HG02981 (cell line): ENCODE data around the gene CBX8.

ENCODE experiments used
- ATAC-seq: cut with Tn5 transposase; IDR thresholded peaks from one replicate; pipeline ENCODE4 v1.9.1; 2021; ENCODE audit warnings: mild to moderate bottlenecking, moderate library complexity; ENCODE audit not compliant: unreplicated experiment

The CBX8 gene

DNA sequence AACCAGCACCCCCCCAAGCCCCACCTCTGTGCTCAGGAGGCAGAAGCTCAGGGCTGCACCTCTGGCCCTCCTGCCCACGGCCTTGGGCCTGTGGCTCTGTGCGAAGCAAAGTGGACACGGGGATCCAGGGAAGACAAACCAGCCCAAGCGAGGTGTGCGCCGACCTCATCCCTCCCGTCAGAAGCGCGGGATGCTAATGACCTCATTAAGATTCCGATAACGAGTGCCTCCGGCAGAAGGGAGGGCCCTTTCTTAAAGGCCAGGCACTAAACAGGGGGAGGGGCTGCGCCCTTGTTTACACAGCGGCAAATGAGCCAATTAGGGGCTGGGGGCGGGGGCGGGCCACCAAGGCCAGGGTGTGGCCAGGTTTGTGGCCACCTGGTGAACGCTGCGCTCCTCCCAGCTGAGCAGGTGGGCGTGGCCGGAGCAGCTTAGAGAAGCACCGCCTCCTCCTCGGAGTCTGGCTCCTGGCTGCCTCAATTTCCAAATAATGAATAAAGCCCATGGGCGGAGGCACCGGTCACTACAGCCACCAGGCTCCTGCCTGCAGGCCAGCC is 39.2 kb upstream of the CBX8 start:
- ATAC-seq: no peak

GRCh38 chr17:79835470-79835899 is 38.6 kb upstream of the CBX8 start:
- ATAC-seq: no peak

GRCh38 chr17:79834565-79835469 is 37.9 kb upstream of the CBX8 start:
- no peak for ATAC-seq

GRCh38 chr17:79833744-79834564 is 37.1 kb upstream of the CBX8 start:
- no peak for ATAC-seq

- ATAC-seq: no peak
Measured at GRCh38 chr17:79833110-79833450, 36.2 kb upstream of the CBX8 start.

- no peak for ATAC-seq
Measured at GRCh38 chr17:79832218-79833109, 35.6 kb upstream of the CBX8 start.

- no peak for ATAC-seq
Measured at GRCh38 chr17:79831265-79832217, 34.7 kb upstream of the CBX8 start.

DNA sequence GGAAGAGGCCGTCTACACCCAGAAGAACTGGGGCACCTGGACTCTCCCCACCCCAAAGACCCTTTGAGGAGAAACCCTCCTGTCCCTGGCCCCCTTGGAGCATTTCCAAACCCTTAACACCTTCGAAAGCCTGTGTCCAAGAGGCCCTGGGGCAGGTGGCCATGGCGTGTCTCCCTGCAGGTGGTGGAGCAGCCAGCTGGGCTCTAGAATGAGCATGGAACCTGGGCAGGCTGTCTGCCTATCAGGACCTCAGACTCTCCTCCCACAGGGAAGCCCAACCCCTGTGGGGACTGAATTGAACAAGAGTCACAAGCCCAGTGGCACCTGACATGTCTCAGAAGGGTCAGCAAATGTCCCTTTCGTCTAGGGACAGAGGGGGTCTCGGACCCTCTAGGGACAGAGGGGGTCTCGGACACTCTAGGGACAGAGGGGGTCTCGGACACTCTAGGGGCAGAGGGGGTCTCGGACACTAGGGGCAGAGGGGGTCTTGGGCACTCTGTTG is 33.9 kb upstream of the CBX8 start:
- ATAC-seq: no peak

- ATAC-seq: no peak
Measured at GRCh38 chr17:79830303-79830702, 33.4 kb upstream of the CBX8 start.

DNA sequence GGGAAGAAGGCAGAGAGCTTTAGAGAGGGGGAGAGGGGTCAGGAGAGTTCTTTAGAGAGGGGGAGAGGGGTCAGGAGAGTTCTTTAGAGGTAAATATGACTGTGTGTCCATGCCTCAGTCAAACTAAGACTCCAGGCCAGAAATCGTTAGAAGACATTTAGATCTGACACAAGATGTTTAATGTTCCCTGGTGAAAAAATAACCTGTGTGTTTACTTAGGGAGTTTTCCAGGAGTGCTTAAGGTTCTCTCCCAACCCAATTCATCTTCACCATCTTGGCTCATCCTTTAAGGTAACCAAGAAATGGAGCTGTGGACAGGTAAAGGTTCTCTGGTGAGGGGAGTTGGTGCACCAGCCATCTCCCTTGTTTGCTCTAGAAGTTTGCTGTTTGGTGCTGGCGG is 32.6 kb upstream of the CBX8 start:
- ATAC-seq: no peak

- ATAC-seq: no peak
Measured at GRCh38 chr17:79829004-79829403, 32.1 kb upstream of the CBX8 start.

- ATAC-seq: no peak
Measured at GRCh38 chr17:79826841-79827578, 30.1 kb upstream of the CBX8 start.

- ATAC-seq: no peak
Measured at GRCh38 chr17:79826204-79826680, 29.4 kb upstream of the CBX8 start.

DNA sequence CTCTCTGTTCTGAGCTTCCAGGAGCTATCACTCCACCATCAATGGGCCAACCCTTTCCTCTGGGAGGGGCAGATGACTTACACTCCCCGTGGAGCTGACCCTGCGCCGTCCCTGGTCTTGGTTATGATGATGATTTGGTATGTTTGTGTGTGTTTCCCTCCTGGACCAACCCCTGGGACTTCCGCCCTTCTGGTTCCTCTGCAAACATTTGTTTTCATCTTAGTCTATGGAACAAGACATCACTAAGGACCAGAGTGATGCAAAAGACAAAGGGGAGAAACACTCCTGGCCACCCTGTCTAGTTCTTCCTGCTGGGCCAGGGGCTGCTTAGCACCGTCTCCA is 28.7 kb upstream of the CBX8 start:
- no peak for ATAC-seq

DNA sequence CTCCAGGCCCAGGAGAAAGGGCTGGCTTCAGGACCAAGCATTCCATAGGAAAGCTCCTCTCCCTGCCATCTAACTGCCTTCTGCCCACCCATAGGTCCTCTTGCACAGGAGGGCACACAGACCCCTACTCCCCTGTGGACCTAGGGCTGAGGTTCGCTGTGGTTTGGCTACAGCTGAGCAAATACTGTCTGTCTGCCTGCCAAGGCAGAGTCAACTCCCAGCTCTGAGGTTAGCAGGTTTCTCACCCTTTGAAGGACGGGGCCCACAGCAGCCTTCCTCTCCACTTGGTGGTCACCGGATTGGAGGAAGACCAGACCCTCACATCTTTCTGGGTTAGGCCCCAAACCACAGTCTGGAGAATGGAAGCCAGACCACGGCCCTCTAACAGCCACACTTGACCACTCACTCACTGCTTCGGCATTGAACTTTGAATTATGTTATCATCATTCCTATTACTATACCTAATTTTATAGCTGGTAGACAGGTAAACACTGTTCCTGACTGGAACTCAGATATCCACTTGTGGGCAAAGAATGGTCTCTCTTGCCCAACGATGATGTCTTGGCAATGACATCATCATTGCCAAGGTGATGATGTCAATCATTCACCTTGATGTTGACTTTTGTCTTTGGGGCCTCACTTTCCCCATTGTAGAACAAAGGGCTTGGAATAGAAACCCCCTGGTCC is 28.2 kb upstream of the CBX8 start:
- no peak for ATAC-seq

GRCh38 chr17:79824234-79824633 is 27.4 kb upstream of the CBX8 start:
- no peak for ATAC-seq

- no peak for ATAC-seq
Measured at GRCh38 chr17:79822583-79823124, 25.8 kb upstream of the CBX8 start.
